NCI-H446 treated with DMSO at 0.1 percent for 48 hours (cell line): Measurements from ENCODE around the gene TRIM66.

Source experiments
- DNase-seq: peaks from one replicate; lab custom pipeline; 2025; lab: John Stamatoyannopoulos, UW

TRIM66 gene

DNA sequence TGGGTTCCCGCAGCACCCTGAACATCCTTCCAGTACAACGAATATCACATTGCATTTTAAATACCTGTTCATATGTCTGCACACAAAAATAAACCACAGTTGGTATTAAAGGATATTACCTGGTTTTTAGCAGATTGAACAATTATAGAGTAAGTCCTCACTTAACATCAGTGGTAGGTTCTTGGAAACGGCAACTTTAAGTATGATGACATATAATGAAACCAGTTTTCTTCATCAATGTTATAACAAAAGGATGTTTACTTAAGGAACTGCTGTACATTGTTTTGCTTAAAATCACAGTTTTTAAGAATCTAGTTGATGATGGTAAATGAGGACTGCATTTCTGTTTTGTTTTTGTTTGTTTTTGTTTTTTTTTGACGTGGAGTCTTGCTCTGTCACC, 28.0 kb downstream of the TRIM66 start:
- DNase-seq: no peak

DNA sequence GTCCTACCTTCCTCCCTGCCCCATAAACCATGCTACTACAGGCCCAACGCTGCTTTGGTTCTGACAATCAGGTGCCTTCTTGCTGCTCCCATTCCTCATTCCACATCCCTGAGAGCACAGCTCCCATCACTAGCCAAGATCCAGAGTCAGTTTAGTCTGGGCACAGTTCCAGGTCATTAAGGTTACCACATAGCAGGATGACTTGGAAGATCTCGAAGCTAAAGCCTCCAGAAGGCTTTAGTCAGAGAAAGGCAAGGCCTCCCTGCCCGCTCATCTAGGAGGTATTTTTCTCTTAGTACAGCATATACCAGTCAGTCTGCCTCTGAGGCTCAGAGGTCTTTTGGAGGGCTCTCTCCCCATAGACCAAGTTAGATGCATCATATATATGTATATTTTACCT, 30.3 kb downstream of the TRIM66 start:
- DNase-seq: peak; percentile 80

DNA sequence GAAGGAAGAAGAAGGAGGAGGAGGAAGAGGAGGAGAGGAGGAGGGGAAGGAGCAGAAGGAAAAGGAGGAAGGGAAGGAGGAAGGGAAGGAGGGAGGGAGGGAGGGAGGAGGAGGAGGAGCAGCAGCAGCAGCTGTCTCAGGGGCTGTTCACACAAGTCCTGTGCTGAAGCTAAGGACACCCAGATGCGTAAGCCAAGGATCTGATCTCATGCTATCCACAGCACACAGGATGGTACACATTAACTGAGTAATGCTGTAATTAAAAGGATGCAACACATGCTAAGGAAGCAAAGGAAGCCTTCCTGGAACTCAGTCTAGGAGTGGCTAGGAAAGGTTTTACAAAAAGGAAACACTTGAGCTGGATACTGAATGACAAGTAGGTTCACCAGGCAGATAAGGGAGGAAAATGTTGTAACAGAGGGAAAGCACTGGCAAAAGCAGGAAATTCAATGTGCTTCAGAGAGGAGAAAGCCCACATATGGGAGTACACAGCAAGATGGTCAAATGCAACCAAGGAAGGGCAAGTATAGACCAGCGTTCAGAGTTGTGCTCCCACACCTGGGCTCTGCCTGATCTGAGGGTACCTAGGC, 32.0 kb downstream of the TRIM66 start:
- DNase-seq: no peak

DNA sequence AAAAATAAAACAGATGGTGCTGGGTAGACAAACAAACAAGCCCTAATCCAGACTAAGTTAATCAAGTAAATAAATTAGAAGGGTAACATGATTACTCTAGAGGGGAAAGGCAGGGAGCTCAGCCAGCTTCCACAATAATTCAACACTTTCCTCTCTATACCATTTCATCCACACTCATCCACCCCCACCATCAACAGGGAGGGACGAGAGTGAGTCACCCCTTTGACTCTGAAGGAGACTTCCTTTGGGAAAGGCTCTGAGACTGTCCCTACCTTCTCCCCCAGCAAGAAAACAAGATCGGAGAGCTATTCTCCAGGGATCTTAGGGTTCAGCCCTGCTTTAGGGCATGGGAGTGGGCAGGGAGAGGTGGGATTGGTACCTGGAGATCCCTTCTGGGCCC, 33.1 kb downstream of the TRIM66 start:
- DNase-seq: no peak

DNA sequence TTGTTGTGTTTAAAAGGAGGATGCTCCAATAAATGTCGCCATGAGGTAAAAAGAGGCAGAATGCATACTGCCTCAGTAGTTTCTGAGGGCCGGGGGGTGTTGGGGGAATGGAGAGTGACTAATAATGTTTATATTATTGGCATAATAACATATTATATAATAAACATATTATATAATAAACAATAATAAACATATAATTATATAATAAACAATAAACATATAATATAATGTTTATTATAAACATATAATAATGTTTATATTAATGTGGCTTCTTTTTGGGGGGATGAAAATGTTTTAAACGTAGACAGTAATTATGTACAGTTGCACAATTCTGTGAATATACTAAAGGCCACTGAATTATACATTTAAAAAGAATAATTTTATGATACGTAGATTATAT, 35.6 kb downstream of the TRIM66 start:
- no peak for DNase-seq

DNA sequence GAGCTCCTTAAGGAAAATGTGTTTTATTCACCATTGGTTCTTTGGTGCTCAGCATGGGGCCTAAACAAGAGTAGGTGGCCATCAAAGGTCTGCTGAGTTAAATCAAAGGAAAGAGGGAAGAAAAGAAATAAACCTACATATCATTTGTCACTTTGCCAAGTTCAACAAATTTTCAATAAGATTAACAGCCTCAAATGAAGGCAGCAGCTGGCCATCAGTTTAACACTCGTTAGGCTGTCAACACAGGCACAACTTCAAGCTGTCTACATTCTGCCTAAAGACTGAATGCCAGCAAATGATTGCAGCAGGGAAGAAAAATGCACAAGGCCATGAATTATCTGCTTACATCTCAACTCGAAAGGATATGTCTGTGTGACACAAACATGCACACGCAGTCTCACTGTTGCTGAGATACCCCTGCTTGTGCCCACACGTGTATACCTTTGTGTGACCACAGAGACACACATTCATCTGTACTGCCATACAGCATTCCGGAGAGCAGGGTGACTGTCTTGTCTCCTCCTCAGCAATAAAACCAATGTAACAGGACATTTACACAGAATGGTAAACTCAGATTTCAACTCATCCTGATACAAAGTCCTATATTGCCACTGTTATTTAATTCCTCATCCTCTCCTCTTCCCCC, 40.1 kb downstream of the TRIM66 start:
- peak; percentile 80 for DNase-seq

DNA sequence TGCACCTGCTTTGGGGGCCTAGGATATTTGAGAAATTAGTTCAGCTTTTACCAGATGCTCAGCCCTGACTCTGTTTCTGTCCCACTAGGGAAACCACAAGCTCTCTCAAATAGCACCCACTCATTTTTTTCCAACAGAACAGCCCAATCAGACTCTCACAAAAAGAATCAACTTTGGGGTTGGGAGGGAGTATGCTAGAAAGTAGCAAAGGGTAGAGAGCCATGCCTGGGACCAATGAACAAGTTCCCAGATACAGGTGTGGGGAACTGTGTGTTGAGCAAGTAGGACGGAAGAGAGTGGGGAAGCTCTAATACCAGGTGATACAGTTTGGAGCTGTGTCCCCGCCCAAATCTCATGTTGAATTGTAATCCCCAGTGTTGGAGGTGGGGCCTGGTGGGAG, 41.1 kb downstream of the TRIM66 start:
- no peak for DNase-seq

DNA sequence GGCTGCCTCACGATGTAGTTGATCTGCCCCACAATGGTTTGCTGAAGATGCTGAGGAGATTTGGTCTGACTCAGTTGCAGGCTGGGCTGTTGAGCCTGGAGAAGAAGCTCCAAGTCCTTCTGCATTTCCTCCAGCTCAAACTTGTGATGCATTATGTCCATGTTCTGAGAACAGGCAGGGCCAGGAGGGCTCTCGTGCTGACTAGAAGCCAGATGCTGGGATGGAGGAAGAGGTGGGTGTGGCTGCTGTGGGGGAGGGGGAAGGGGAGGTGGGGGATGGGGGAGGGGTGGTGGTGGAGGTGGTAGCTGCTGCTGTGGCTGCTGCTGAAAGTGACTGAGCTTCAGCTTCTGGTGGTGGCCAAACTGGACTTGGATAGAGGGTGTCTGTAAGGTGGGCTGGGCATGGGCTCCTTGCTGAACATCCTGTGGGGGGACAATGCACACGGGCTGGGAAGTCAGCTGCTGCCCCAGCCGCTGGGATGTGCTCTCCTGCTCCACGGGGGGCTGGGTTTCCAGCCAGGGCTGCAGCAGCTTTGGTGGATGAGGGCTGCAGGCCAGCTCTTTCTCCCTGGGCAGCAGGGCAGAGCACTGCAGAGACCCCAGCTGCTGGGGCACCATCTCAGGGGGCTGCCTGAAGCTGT, 42.1 kb downstream of the TRIM66 start:
- DNase-seq: no peak

DNA sequence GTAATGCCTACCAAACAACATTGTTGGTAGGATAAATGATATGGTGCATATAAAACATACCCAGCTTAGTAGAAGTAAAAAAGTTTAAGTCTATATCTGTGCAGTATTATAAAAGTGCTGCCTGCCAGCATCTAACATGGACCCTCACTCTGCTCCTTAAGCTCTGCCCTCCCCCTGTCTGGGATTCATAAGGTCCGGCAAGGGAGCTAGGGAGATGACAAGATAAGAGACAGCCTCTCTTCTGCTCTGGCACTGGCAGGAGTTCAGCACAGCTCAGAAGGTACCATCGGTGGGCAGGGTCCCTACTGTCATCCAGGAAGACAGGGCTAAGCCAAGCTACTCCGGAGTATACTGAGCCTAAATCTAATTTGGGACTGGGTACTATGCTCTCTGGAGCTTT, 42.8 kb downstream of the TRIM66 start:
- DNase-seq: no peak

DNA sequence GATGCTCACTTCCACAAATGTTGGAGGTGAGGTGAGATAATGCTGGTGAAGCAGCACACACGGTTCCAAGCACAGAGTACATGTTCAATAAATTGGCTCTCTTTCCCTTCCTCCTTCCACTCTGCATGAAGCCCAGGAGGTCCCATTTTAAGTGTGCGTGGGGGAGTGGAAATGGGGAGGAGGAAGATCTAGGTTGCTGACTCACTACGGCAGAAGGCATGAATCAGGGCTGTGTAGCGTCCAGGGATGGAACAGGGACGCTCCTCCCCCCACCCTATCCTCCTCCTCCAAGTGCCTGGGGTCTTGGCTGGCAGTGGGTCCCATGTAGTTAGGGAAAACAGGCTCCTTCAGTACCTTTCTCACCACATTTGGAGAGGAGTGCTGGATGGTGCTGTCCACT, 44.2 kb downstream of the TRIM66 start:
- DNase-seq: no peak

DNA sequence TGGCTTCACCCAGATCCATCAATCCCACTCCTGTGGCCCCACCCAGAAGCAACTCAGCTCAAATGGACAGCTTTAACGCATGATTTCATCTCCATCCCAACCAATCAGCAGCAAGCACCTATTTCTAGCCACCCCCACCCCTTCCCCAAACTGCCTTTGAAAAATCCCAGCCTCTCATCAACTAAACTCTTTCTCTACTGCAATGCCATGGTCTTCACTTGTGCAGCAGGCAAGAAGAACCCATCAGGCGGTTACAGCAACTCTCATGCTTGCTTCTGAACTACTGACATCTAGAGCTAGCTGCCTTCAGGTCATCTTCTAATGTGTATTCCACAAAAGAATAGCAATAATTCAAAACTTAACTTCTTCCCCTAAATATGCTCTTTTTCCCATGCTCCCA, 46.3 kb downstream of the TRIM66 start:
- DNase-seq: no peak

DNA sequence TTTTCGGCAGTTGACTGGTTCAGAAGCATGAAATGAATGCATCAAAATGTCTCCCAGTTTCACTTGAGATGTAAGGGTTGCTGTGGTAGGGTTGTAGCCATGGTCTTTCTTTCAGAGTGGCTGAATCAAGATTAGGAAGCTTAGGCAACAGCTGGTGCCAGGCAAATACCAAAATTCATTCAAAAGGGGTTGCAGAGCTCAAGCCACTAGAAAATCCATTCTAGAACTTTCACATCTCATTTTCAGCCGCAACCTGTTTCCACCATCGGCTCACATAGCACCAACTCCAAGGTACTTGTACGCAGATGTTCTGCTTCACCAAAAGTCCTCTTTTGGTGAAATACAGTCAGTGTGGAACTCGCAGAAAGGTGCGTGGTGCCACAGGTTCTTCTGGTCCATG, 48.0 kb downstream of the TRIM66 start:
- DNase-seq: no peak

DNA sequence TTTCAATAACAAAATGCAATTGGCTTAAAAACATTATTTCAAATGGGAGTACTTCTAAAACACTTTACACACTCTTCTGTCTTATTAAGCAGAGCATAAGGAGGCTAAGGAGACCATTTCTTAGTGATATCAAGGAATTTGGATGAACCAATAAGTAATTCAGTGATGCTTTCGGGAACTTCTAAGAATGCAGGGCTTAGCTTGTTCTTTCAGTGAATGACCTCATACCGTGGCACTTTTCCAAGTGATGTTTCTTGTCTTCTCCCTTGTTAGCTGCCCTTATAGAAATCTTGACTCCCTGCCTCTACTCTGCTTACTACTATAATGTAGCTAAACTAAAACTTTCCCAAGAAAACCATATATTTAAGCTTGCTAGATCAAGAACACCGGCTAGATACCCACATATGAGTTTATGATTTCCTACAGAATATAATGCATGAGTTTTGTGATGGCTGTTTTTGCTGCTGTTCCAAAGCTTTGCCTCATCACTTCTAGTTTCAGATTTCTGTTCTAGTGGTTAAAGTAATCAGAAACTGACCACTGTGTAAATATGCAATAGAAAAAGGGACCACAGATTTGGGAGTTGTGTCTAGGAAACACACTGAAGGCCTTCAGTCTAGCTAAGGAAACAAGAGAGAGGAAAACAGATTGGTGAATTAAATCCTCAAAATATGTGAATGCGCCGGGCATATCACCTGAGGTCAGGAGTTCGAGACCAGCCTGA, 50.9 kb downstream of the TRIM66 start:
- peak; percentile 49 for DNase-seq

DNA sequence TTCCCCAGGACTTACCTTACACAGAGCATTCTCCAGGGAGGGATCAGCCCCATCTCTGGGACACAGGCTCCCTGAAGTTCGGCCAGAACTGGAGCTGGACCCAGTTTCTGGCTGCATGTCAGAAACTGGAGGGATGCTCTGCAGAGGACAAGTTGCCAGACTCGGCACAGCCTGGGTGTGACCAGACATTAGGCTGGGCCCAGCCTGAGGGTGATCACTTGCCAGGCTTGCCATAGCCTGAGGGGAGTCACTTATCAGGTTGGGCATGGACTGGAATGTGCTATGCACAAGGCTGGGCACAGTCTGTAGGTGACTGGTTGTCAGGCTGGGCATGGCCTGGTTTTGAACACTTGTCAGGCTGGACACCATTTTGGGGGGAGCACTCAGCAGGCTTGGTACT, 57.8 kb downstream of the TRIM66 start:
- DNase-seq: no peak

DNA sequence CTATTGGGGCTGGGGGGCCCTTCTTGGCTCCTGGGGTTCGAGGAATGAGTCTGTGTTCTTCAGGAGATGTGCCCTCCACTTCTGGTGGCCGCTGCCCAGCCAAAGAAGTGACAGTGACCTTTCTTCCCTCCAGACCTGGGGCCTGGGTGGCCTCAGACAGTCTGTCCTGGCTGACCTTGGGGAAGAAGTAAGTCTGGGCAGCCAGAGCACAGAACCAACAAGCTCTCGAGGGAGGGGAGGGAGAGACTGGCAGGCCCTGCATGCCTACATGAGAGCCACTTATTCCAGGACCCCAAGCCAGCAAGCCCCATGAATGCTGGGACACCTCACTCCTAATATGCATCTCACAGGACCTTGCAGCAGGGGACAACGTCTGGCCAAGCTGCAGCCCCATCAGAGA, 61.3 kb downstream of the TRIM66 start:
- no peak for DNase-seq

DNA sequence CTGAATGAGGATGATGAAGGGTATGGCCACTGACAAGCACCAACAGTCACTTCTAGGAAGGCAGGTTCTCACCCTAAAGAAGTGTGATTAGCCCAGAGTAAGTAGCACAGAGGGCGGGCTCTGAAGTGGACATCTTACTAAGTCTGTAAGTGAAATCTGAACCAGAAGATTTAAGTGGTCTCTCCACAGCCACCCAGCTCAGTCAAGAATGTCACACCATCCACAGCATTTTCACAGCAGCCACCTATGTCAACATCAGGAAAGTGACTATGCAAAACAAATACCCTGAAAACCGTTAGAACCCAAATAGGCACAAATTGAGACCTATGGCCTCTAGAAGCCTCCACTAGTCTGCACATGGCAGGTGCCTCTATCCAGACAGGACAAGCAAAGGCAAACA, 65.4 kb downstream of the TRIM66 start:
- no peak for DNase-seq

DNA sequence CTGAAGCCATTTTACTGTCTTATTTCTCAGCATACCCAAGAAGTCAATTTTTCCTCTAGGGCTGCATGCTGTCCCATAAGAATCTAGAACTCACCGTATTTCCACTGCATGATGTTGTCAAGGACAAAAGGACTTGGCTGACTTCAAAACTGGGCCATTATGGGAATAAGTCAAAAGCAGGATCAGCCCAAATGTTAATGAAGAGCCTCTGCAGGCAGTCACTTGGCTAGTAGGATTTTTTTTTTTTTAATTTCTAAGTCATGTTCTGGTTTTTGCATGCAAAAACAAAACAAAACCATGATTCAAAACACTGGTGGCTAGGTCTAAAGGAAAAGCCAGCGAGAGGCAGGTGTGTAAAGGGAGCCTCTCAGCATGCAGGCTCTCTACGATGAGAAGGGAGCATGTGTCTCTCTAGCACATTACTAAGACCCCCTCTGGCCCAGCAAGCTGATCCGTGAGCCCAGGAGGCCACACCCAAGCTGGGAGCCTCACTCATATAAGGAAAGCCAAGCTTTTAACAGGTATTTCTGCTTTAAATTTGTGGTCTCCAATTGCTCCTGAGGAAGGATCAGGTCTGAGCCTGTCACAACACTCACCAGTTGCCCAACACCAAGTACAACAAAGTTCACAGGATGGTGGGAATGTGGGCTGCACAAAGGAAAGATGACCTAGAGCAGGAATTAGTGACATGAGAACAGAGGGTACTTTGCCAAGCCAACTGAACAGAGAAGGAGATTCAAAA, 67.0 kb downstream of the TRIM66 start:
- DNase-seq: no peak

DNA sequence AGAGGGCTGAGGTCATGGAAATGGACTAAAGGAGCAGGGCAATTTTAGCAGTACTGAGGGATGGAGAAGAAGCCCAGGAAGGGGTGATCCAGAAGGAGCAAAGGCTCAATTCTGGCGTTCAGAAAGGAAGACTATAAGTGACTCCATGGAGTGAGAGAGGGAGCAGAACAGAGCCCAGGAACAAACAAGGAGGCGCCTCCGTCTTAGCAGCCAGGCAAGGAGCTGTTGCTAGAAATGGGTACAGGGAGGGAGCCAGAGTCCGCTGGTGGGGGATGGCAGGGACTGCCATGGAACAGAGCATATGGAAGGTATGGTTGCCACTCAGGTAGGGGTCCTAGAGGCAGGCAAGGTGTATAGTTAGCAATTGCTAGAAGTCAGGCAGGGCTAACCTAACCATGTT, 68.0 kb downstream of the TRIM66 start:
- DNase-seq: no peak

DNA sequence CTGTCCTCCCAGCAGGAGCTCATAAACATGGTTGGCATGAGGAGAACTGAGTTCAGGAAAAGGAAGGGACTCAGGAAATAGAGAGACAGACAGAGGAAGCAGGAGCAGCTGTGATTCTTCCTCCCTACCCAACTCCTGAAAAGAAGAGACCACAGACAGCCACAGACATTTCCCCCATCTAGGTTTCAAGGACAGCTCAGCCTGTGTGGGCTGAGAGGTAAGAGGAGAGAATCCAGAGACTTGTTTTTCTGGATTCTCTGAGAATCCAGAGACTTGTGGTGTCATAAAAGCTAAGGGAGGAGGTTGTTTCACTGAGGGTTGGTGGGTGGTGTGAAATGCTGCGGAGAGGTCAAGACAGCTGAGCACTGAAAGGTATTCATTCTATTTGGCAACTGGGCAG, 69.4 kb downstream of the TRIM66 start:
- no peak for DNase-seq

DNA sequence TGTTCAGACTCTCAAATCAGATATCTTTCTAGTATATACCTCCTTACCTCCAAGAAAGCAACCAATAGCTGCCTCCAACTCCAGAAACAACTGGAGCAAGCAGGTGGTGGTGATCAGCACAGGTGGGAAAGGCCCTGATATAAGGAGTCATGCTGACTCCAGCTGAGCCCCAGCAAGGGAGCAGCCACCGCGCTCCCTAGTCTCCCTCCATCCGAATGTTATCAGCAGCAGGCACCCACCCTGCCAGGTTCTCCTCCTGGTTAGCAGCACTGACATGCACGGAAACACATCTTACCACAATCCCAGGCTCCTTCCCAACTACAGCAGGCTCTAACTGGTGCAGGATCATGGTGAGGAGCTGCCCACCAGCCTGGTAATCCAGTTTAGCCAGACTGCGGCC, 69.9 kb downstream of the TRIM66 start:
- no peak for DNase-seq

DNA sequence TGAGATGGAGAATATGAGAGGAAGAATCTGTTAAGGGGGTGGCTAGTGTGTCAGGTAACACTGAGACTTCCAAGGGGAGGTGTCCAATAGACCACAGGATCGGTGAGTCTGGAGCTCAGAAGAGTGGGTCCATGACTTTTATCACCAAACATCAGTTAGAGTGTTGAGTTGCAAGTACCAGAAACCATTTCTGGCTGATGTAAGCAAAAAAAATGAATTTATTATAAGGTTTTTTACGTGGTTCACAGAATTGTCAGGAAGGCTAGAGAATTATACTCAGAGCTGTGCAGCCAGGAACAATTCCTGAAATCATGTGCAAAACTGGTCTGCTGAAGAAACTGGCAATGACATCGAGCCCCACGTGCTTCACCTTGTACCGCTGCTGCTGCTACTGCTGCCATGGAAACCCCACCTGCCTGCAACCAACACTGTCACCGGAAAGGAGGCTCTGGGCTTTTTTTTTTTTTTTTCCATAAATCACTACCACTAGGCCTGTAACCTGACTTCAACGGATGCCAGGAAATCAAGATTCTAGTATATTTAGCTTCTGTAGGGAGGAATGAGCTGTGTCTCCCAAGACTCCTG, 71.8 kb downstream of the TRIM66 start:
- DNase-seq: no peak

DNA sequence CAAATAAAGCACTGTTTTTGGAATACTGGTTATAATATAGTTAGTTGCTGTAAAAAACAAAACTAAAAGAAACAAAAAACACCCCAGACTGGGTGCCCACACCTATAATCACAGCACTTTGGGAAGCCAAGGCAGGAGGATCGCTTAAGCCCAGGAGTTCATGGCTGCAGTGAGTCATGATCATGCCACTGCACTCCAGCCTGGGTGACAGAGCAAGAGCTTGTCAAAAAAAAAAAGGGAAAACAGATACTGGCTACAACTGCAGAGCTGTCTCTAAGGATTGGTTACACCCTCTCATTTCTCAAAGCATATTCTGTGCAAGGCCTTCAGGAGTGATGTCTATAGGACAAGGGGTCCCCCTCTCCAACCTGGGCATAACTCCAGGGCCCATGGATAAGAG, 73.8 kb downstream of the TRIM66 start:
- DNase-seq: no peak
